Rectal smooth muscle tissue (tissue), 1 donor: ENCODE measurements around the gene BSPRY.

Experiments
- H3K27ac ChIP-seq: one replicate; pipeline ENCODE4 v1.7.0; 2013; ENCODE audit warnings: low read depth, low read length, inconsistent platforms
- H3K27me3 ChIP-seq: one replicate; pipeline ENCODE4 v1.7.0; 2013; ENCODE audit warnings: low read length; ENCODE audit not compliant: control insufficient read depth, insufficient read depth
- H3K36me3 ChIP-seq: one replicate; pipeline ENCODE4 v1.7.0; 2013; ENCODE audit warnings: low read length; ENCODE audit not compliant: control insufficient read depth, insufficient read depth
- H3K4me1 ChIP-seq: one replicate; pipeline ENCODE4 v1.7.0; 2013; ENCODE audit warnings: low read length; ENCODE audit not compliant: control insufficient read depth, insufficient read depth
- H3K4me3 ChIP-seq: one replicate; pipeline ENCODE4 v1.7.0; 2013; ENCODE audit warnings: low read length
- H3K9ac ChIP-seq: one replicate; pipeline ENCODE4 v1.7.0; 2013; ENCODE audit warnings: low read length

BSPRY gene

GRCh38 chr9:113345671-113346070 lies 3.7 kb upstream of the BSPRY start:
- Histone ChIP-seq H3K4me1 (peaks cover 10% of the 10 kb centered on the region), H3K4me3 (no peak overlapping the region), H3K27ac (peak overlapping the region; percentile 93), H3K36me3 (no peaks in the 10 kb centered on the region), H3K9ac (no peak overlapping the region), H3K27me3 (no peaks in the 10 kb centered on the region)

- H3K4me1 ChIP-seq: peaks cover 5% of the 10 kb centered on the region
- H3K9ac ChIP-seq: no peak overlapping the region
- no peaks in the 10 kb centered on the region for H3K36me3 ChIP-seq
- no peak overlapping the region for H3K27ac ChIP-seq
- H3K4me3 ChIP-seq: no peak overlapping the region
- no peaks in the 10 kb centered on the region for H3K27me3 ChIP-seq
These were observed 904 bp upstream of the BSPRY start for GRCh38 chr9:113348437-113348836.

GRCh38 chr9:113349066-113349444 lies 286 bp upstream of the BSPRY start:
- no peaks in the 10 kb centered on the region for H3K36me3 ChIP-seq
- H3K4me1 ChIP-seq: peaks cover 2% of the 10 kb centered on the region
- H3K9ac ChIP-seq: no peak overlapping the region
- H3K27me3 ChIP-seq: no peaks in the 10 kb centered on the region
- H3K27ac ChIP-seq: no peak overlapping the region
- H3K4me3 ChIP-seq: peak overlapping the region; percentile 67

GRCh38 chr9:113350107-113350661 lies 843 bp downstream of the BSPRY start:
- Histone ChIP-seq H3K36me3 (no peaks in the 10 kb centered on the region), H3K4me1 (no peaks in the 10 kb centered on the region), H3K27me3 (no peaks in the 10 kb centered on the region), H3K27ac (no peak overlapping the region), H3K9ac (no peak overlapping the region), H3K4me3 (peak overlapping the region; percentile 67)

- Histone ChIP-seq H3K4me3 (no peak overlapping the region), H3K27ac (no peak overlapping the region), H3K9ac (no peak overlapping the region), H3K27me3 (no peaks in the 10 kb centered on the region), H3K4me1 (no peaks in the 10 kb centered on the region), H3K36me3 (no peaks in the 10 kb centered on the region)
These were observed 1.6 kb downstream of the BSPRY start for GRCh38 chr9:113350937-113351336.

GRCh38 chr9:113352006-113352405 lies 2.7 kb downstream of the BSPRY start:
- H3K9ac ChIP-seq: no peak overlapping the region
- no peaks in the 10 kb centered on the region for H3K36me3 ChIP-seq
- no peak overlapping the region for H3K4me3 ChIP-seq
- H3K4me1 ChIP-seq: no peaks in the 10 kb centered on the region
- H3K27me3 ChIP-seq: no peaks in the 10 kb centered on the region
- H3K27ac ChIP-seq: no peak overlapping the region

- Histone ChIP-seq H3K4me3 (no peak overlapping the region), H3K36me3 (no peaks in the 10 kb centered on the region), H3K27me3 (no peaks in the 10 kb centered on the region), H3K4me1 (no peaks in the 10 kb centered on the region), H3K9ac (no peak overlapping the region), H3K27ac (no peak overlapping the region)
These were observed 3.1 kb downstream of the BSPRY start for GRCh38 chr9:113352411-113352810.

- Histone ChIP-seq H3K4me3 (no peak overlapping the region), H3K4me1 (no peaks in the 10 kb centered on the region), H3K36me3 (no peaks in the 10 kb centered on the region), H3K27me3 (no peaks in the 10 kb centered on the region), H3K9ac (no peak overlapping the region), H3K27ac (no peak overlapping the region)
These were observed 5.8 kb downstream of the BSPRY start for GRCh38 chr9:113355040-113355596.

- no peaks in the 10 kb centered on the region for H3K36me3 ChIP-seq
- no peak overlapping the region for H3K9ac ChIP-seq
- H3K4me3 ChIP-seq: no peak overlapping the region
- no peaks in the 10 kb centered on the region for H3K4me1 ChIP-seq
- H3K27ac ChIP-seq: no peak overlapping the region
- no peaks in the 10 kb centered on the region for H3K27me3 ChIP-seq
These were observed 7.4 kb downstream of the BSPRY start for GRCh38 chr9:113356686-113357292.

- H3K36me3 ChIP-seq: no peaks in the 10 kb centered on the region
- no peaks in the 10 kb centered on the region for H3K27me3 ChIP-seq
- no peak overlapping the region for H3K4me3 ChIP-seq
- no peak overlapping the region for H3K27ac ChIP-seq
- no peak overlapping the region for H3K9ac ChIP-seq
- no peaks in the 10 kb centered on the region for H3K4me1 ChIP-seq
These were observed 10.0 kb downstream of the BSPRY start for GRCh38 chr9:113359385-113359784.

- Histone ChIP-seq H3K4me3 (no peak overlapping the region), H3K36me3 (no peaks in the 10 kb centered on the region), H3K27ac (no peak overlapping the region), H3K27me3 (no peaks in the 10 kb centered on the region), H3K9ac (no peak overlapping the region), H3K4me1 (no peaks in the 10 kb centered on the region)
These were observed 11.0 kb downstream of the BSPRY start for GRCh38 chr9:113360242-113360842.

GRCh38 chr9:113361304-113362018 lies 12.1 kb downstream of the BSPRY start:
- H3K27ac ChIP-seq: no peak overlapping the region

More at GRCh38 chr9:113361304-113362018, 12.1 kb downstream of the BSPRY start:
- Histone ChIP-seq H3K27me3 (no peaks in the 10 kb centered on the region), H3K36me3 (no peaks in the 10 kb centered on the region), H3K9ac (no peak overlapping the region), H3K4me1 (no peaks in the 10 kb centered on the region), H3K4me3 (no peak overlapping the region)
